ENCODE measurements around the gene GNB5. TPM values are rescaled to one million over a fixed set of nuclear protein-coding genes. Genes with fewer than 3 reads are reported as not detected.

Gene GNB5
- total RNA-seq, 1 experiment from 2014 or later = 29.8 TPM

GRCh38 chr15:52069559-52069958 lies 121.6 kb downstream of the GNB5 start:
- TF ChIP-seq CTCF (conservative IDR thresholded peaks at IDR 0.05) = no peak
- H4K91ac ChIP-seq (ENCODE audit: insufficient read length, low read depth, low read length) = no peak overlapping the region
- no peaks in the 10 kb centered on the region for H3K23me2 ChIP-seq (ENCODE audit: insufficient read length, low read depth, low read length, poor library complexity, severe bottlenecking)
- no peak overlapping the region for H4K8ac ChIP-seq (replicated peaks; ENCODE audit: insufficient read length, low read depth, low read length)
- no peak overlapping the region for H2BK120ac ChIP-seq (ENCODE audit: low read depth, low read length, poor library complexity, severe bottlenecking)
- no peak overlapping the region for H2BK20ac ChIP-seq (ENCODE audit: low read depth, low read length, poor library complexity, severe bottlenecking)
- H2AFZ ChIP-seq (ENCODE audit: low read length) = no peak overlapping the region
- no peaks in the 10 kb centered on the region for H3K9me3 ChIP-seq (ENCODE audit: control insufficient read depth, low read depth, low read length)
- peaks cover 14 to 22% of the 10 kb centered on the region in 2 experiments for H3K4me1 Mint-ChIP-seq
- H3K4me2 ChIP-seq (ENCODE audit: insufficient read depth, insufficient read length, low read length) = no peak overlapping the region
- no peak overlapping the region for H3K14ac ChIP-seq (ENCODE audit: insufficient read depth, low read length)
- H3K18ac ChIP-seq (ENCODE audit: insufficient read length, low read depth, low read length) = no peak overlapping the region
- H2AK5ac ChIP-seq (ENCODE audit: insufficient read length, low read length) = no peak overlapping the region
- no peaks in the 10 kb centered on the region for H3K27me3 ChIP-seq (ENCODE audit: insufficient read depth, low read length)
- peaks cover 3 to 6% (median 6%) of the 10 kb centered on the region in 3 experiments; a peak in 6 of 7 replicates for H3K36me3 Mint-ChIP-seq (ENCODE audit: insufficient read depth in 1 of 3, low read depth in 3 of 3)
- DNase-seq = no peak
- no peak overlapping the region for H2BK5ac ChIP-seq (ENCODE audit: insufficient read length, low read length)
- no peaks in the 10 kb centered on the region for H4K20me1 ChIP-seq (ENCODE audit: control insufficient read depth, insufficient read depth, insufficient read length)
- H4K5ac ChIP-seq (ENCODE audit: insufficient read length, low read depth, low read length) = no peak overlapping the region
- no peak overlapping the region for H3K27ac ChIP-seq (ENCODE audit: insufficient read length, low read depth, low read length)
- no peaks in the 10 kb centered on the region for H3K79me1 ChIP-seq (ENCODE audit: insufficient read depth, low read depth, low read length, poor library complexity, severe bottlenecking)
- H2BK15ac ChIP-seq (ENCODE audit: low read depth, low read length) = no peak overlapping the region
- H3K23ac ChIP-seq (ENCODE audit: insufficient read length, low read depth, low read length) = no peak overlapping the region
- H3K4me1 ChIP-seq (ENCODE audit: insufficient read depth, low read length) = no peaks in the 10 kb centered on the region
- no CpG with 5 or more reads among the region's 5 CpGs for WGBS (ENCODE audit: extremely low coverage, insufficient read length, low lambda C conversion rate)
- H3K27ac Mint-ChIP-seq = no peak overlapping the region
- H3K56ac ChIP-seq (ENCODE audit: insufficient read length, low read depth, low read length) = no peak overlapping the region
- H3K9me3 Mint-ChIP-seq = no peaks in the 10 kb centered on the region; a peak in 1 of 5 replicates
- no peak overlapping the region for H3K9ac ChIP-seq (ENCODE audit: extremely low read depth, insufficient read length, low read length)
- no peaks in the 10 kb centered on the region for H3K27me3 Mint-ChIP-seq (ENCODE audit: low read depth)
- H2BK12ac ChIP-seq (ENCODE audit: insufficient read length, low read depth, low read length) = no peak overlapping the region
- H3K4me3 Mint-ChIP-seq = no peak overlapping the region
- no peak overlapping the region for H3T11ph ChIP-seq (ENCODE audit: low read length)
- no peaks in the 10 kb centered on the region for H3K79me2 ChIP-seq (ENCODE audit: insufficient read depth, low read length)
- no peak overlapping the region for H3K4ac ChIP-seq (ENCODE audit: low read depth, low read length)

Measured in H9 (cell line).